B cell (primary cell): ENCODE data around the gene FRRS1. TPM values are rescaled to one million over a fixed set of nuclear protein-coding genes. Genes with fewer than 3 reads are reported as not detected.

Experiments used
- ATAC-seq: fragments of 200-7000 bp; cut with Tn5 transposase; one replicate; pipeline ENCODE4 v1.10.0; 2021; ENCODE audit warnings: low read depth, mild to moderate bottlenecking, moderate number of reproducible peaks, moderate library complexity
- CTCF ChIA-PET: fragments of 350-600 bp; sonication (Branson Sonifier 250); formaldehyde crosslinking; loops from one replicate; lab custom pipeline; 2021; ENCODE audit warnings: antibody characterized with exemption, inconsistent platforms; lab: Charles Lee
- POLR2A ChIA-PET: fragments of 350-600 bp; sonication (Branson Sonifier 250); formaldehyde crosslinking; loops from one replicate; lab custom pipeline; 2021; ENCODE audit warnings: antibody characterized with exemption; lab: Charles Lee
- DNase-seq: peaks from one replicate; pipeline ENCODE4 v3.0.0; 2013
- H2AFZ ChIP-seq: 2 replicates; pipeline ENCODE4 v1.6.1; 2012; ENCODE audit warnings: mild to moderate bottlenecking, low read depth, low read length; ENCODE audit not compliant: insufficient read depth, poor library complexity, severe bottlenecking
- H3K27ac ChIP-seq, 2 donors: 1 replicate in 1 of 2; 2 replicates in 1 of 2; pipeline ENCODE4 v1.5.1; 2012 to 2013; ENCODE audit warnings: low read length in 2 of 2, mild to moderate bottlenecking in 2 of 2, moderate library complexity in 1 of 2
- H3K27me3 ChIP-seq, 4 experiments: fragments of 200-600 bp in 1 of 4; sonication (generic) in 1 of 4; replicated peaks in 1 of 4; 1 replicate in 2 of 4; 2 replicates in 2 of 4; pipeline versions ENCODE4 v1.6.1 to v1.7.0; 2013 to 2016; ENCODE audit warnings: low read length in 3 of 4, mild to moderate bottlenecking in 2 of 4, mixed read lengths in 1 of 4, moderate library complexity in 1 of 4; ENCODE audit not compliant: insufficient read depth in 4 of 4, control insufficient read depth in 3 of 4; ENCODE audit errors: control extremely low read depth in 1 of 4
- H3K36me3 ChIP-seq, 2 experiments: replicated peaks in 1 of 2; 1 replicate in 1 of 2; 2 replicates in 1 of 2; pipeline versions ENCODE4 v1.6.1 to v1.7.1; 2013; ENCODE audit warnings: low read length in 1 of 2; ENCODE audit not compliant: insufficient read depth in 2 of 2, control insufficient read depth in 1 of 2; ENCODE audit errors: control extremely low read depth in 1 of 2, extremely low read depth in 1 of 2
- H3K4me1 ChIP-seq, 2 donors: fragments of 200-600 bp in 1 of 2; sonication (generic) in 1 of 2; 1 replicate in 1 of 2; 2 replicates in 1 of 2; pipeline versions ENCODE4 v1.5.1 to v1.6.1; 2013 to 2017; ENCODE audit warnings: low read length in 2 of 2; ENCODE audit not compliant: control insufficient read depth in 2 of 2, insufficient read depth in 2 of 2
- H3K4me2 ChIP-seq: replicated peaks from 2 replicates; pipeline ENCODE3; 2012; ENCODE audit warnings: mild to moderate bottlenecking, low read depth, low read length; ENCODE audit not compliant: poor library complexity, severe bottlenecking
- H3K4me3 ChIP-seq, 5 experiments: fragments of 200-600 bp in 1 of 5; sonication (generic) in 1 of 5; 1 replicate in 3 of 5; 2 replicates in 2 of 5; pipeline versions ENCODE4 v1.5.1 to v1.7.0; 2011 to 2016; ENCODE audit warnings: low read length in 4 of 5, mild to moderate bottlenecking in 4 of 5, low read depth in 2 of 5, control low read depth in 1 of 5, moderate library complexity in 1 of 5; ENCODE audit not compliant: insufficient read depth in 1 of 5; ENCODE audit errors: control extremely low read depth in 1 of 5, extremely low read depth in 1 of 5
- H3K79me2 ChIP-seq: fragments of 200-600 bp; sonication (generic); one replicate; pipeline ENCODE4 v1.6.0; 2016; ENCODE audit warnings: low read length; ENCODE audit not compliant: control insufficient read depth, insufficient read depth
- H3K9ac ChIP-seq: fragments of 200-600 bp; sonication (generic); 2 replicates; pipeline ENCODE4 v1.6.1; 2017; ENCODE audit warnings: mild to moderate bottlenecking, low read length, moderate library complexity
- H3K9me3 ChIP-seq, 3 donors: one replicate each; pipeline versions ENCODE4 v1.6.1 to v1.7.1; 2013; ENCODE audit warnings: low read length in 2 of 3; ENCODE audit not compliant: control insufficient read depth in 2 of 3, insufficient read depth in 1 of 3; ENCODE audit errors: control extremely low read depth in 1 of 3
- H4K20me1 ChIP-seq: 2 replicates; pipeline ENCODE4 v1.6.0; 2012; ENCODE audit warnings: mild to moderate bottlenecking, low read length; ENCODE audit not compliant: insufficient read depth, control insufficient read depth, poor library complexity, severe bottlenecking
- H3K27ac Mint-ChIP-seq: one replicate; pipeline ENCODE4 v1.8.0; 2021; ENCODE audit warnings: mixed read lengths
- H3K27me3 Mint-ChIP-seq: one replicate; pipeline ENCODE4 v1.8.0; 2021; ENCODE audit warnings: mixed read lengths
- H3K4me1 Mint-ChIP-seq: one replicate; pipeline ENCODE4 v1.8.0; 2021; ENCODE audit warnings: mixed read lengths
- H3K4me3 Mint-ChIP-seq: one replicate; pipeline ENCODE4 v1.8.0; 2021; ENCODE audit warnings: mixed read lengths
- H3K9me3 Mint-ChIP-seq: one replicate; pipeline ENCODE4 v1.8.0; 2022; ENCODE audit warnings: mixed read lengths; ENCODE audit not compliant: insufficient read depth
- EZH2 ChIP-seq: IDR thresholded peaks from 2 replicates; pipeline ENCODE4 v1.6.1; 2012; ENCODE audit warnings: borderline replicate concordance, low read depth, mild to moderate bottlenecking, moderate library complexity, low read length; ENCODE audit not compliant: insufficient read depth, poor library complexity, severe bottlenecking
- WGBS: methylation state at CpG from one replicate; pipeline ENCODE4 v1.1.5; 2013; ENCODE audit warnings: missing lambda C conversion rate; ENCODE audit not compliant: insufficient coverage; 5-methylcytosine and 5-hydroxymethylcytosine counted together
- intact Hi-C: fragments of 100-400 bp; cut with micrococcal nuclease; formaldehyde crosslinking; loops from one replicate; pipeline ENCODE4 v1.10.0; 2022
- polyA plus RNA-seq: library from polyadenylated mRNA; depleted of rRNA; stranded (reverse); fragments of >200 nt; gene quantifications from 2 replicates; pipeline ENCODE4 v1.2.3, GENCODE V29; 2012
- total RNA-seq, 2 donors: library from RNA; stranded (reverse); fragments of 120-200 nt in 1 of 2; gene quantifications; 1 replicate in 1 of 2; 2 replicates in 1 of 2; pipeline versions ENCODE4 v1.2.3 to v1.2.4, GENCODE V29; 2013 to 2022
- TF ChIP-seq, protein P1 (sequence below): fragments of 200-600 bp; IDR thresholded peaks from one replicate; pipeline ENCODE4 v1.8.0; 2022; ENCODE audit warnings: antibody characterized with exemption, mild to moderate bottlenecking

The FRRS1 gene
- total and polyA plus RNA-seq, 2 donors (not counting 1 experiment from before 2014, with no cell fraction given), result 0.73 to 0.96 TPM

- H3K9ac ChIP-seq, result no peak overlapping the region
- no peak overlapping the region for H2AFZ ChIP-seq
- POLR2A ChIA-PET, result no interaction called here
- peaks cover 33% of the 10 kb centered on the region for H3K27me3 Mint-ChIP-seq
- H3K4me3 Mint-ChIP-seq, result no peak overlapping the region
- H3K4me1 Mint-ChIP-seq, result peaks cover 4% of the 10 kb centered on the region
- H3K27me3 ChIP-seq, result peaks cover 0 to 4% (median 2%) of the 10 kb centered on the region in 4 experiments
- no peak overlapping the region for H3K4me2 ChIP-seq
- CTCF ChIA-PET, result interaction anchor here (0.5 to 2.0 kb wide), 5 partner anchors 17 to 1057 kb away, joined by 3 to 9 read pairs (median 3); no protein-coding TSS in a partner anchor
- DNase-seq (no peak), ATAC-seq (no peak)
- no peak overlapping the region for H3K4me3 ChIP-seq
- TF ChIP-seq, protein P1, sequence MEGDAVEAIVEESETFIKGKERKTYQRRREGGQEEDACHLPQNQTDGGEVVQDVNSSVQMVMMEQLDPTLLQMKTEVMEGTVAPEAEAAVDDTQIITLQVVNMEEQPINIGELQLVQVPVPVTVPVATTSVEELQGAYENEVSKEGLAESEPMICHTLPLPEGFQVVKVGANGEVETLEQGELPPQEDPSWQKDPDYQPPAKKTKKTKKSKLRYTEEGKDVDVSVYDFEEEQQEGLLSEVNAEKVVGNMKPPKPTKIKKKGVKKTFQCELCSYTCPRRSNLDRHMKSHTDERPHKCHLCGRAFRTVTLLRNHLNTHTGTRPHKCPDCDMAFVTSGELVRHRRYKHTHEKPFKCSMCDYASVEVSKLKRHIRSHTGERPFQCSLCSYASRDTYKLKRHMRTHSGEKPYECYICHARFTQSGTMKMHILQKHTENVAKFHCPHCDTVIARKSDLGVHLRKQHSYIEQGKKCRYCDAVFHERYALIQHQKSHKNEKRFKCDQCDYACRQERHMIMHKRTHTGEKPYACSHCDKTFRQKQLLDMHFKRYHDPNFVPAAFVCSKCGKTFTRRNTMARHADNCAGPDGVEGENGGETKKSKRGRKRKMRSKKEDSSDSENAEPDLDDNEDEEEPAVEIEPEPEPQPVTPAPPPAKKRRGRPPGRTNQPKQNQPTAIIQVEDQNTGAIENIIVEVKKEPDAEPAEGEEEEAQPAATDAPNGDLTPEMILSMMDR, result no peak
- no peak for TF ChIP-seq EZH2
- WGBS, result 100% methylated on average over 1 of the region's 1 CpG
- no peaks in the 10 kb centered on the region for H3K36me3 ChIP-seq
- H3K9me3 Mint-ChIP-seq, result no peaks in the 10 kb centered on the region
- H4K20me1 ChIP-seq, result no peaks in the 10 kb centered on the region
- H3K27ac Mint-ChIP-seq, result no peak overlapping the region
- no peaks in the 10 kb centered on the region for H3K9me3 ChIP-seq
- no peak overlapping the region for H3K27ac ChIP-seq
- H3K4me1 ChIP-seq, result peaks cover 0 to 6% of the 10 kb centered on the region in 2 donors
- intact Hi-C loops, result no loop called here
- H3K79me2 ChIP-seq, result no peaks in the 10 kb centered on the region
Observed at GRCh38 chr1:99811075-99811474, 44.6 kb upstream of the FRRS1 start.

GRCh38 chr1:99808391-99809115 lies 42.1 kb upstream of the FRRS1 start:
- DNase-seq (peak; percentile 78), ATAC-seq (peak; percentile 56)
- H3K9me3 Mint-ChIP-seq, result no peaks in the 10 kb centered on the region
- Histone ChIP-seq H3K9me3 (no peaks in the 10 kb centered on the region), H3K4me1 (peaks cover 0 to 6% of the 10 kb centered on the region in 2 donors), H2AFZ (peak overlapping the region; percentile 9), H3K9ac (no peak overlapping the region), H3K27ac (no peak overlapping the region), H3K79me2 (no peaks in the 10 kb centered on the region), H3K36me3 (no peaks in the 10 kb centered on the region), H4K20me1 (no peaks in the 10 kb centered on the region), H3K4me3 (no peak overlapping the region), H3K4me2 (no peak overlapping the region), H3K27me3 (peaks cover 0 to 4% (median 2%) of the 10 kb centered on the region in 4 experiments)
- H3K27ac Mint-ChIP-seq, result no peak overlapping the region
- peaks cover 31% of the 10 kb centered on the region for H3K27me3 Mint-ChIP-seq
- TF ChIP-seq EZH2, result no peak
- TF ChIP-seq, protein P1, result peak; percentile 85
- CTCF ChIA-PET, result interaction anchor here (1.0 to 3.4 kb wide), 2 partner anchors 652 to 1060 kb away, joined by 4 to 35 read pairs; no protein-coding TSS in a partner anchor
- H3K4me3 Mint-ChIP-seq, result no peak overlapping the region
- WGBS, result 0% methylated on average over 1 of the region's 7 CpGs
- POLR2A ChIA-PET, result no interaction called here
- intact Hi-C loops, result loop anchor here (1.0 to 5.0 kb wide), 3 partner anchors 44 to 324 kb away; partner anchors contain the start of genes AGL, SASS6 and TRMT13
- H3K4me1 Mint-ChIP-seq, result peaks cover 4% of the 10 kb centered on the region
